ENCODE data around the gene DTNBP1.

DNA sequence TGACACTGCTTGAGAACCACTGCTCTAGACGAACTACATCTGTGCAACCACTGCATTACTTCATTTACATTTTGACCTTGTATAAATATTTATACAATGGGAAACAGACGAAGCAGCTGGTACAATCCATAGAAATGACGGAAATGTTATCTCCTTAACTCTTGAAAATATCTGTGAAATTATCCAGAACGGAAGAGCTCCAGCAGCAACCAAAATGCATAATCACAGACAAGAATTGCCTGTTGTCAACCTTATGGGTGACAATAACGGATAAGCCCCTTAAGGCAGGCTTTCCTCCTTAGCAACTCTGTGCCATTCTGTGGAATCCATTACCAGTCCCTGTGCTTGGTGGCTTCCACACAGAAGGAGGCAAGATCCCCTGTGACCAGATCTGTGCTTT lies 115.4 kb downstream of the DTNBP1 start:
- TF ChIP-seq EZH2 (IDR thresholded peaks at IDR 0.05; ENCODE audit: borderline replicate concordance, low read depth, low read length, severe bottlenecking), result no peak
- TF ChIP-seq, protein P1, sequence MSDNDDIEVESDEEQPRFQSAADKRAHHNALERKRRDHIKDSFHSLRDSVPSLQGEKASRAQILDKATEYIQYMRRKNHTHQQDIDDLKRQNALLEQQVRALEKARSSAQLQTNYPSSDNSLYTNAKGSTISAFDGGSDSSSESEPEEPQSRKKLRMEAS (IDR thresholded peaks at IDR 0.05; ENCODE audit: insufficient read depth, insufficient read length), result no peak
